Breast epithelium (tissue), 4 donors: ENCODE measurements around the gene CCL3. TPM values are rescaled to one million over a fixed set of nuclear protein-coding genes. Genes with fewer than 3 reads are reported as not detected.

ENCODE experiments used
- DNase-seq, 2 donors: peaks; one replicate each; pipeline ENCODE4 v3.0.0-alpha.2; 2019; ENCODE audit warnings: low spot score in 2 of 2
- H3K27ac ChIP-seq, 2 donors: fragments of 200-600 bp; sonication (generic) in 1 of 2; one replicate each; pipeline ENCODE4 v1.5.1; 2016 to 2019; ENCODE audit warnings: mild to moderate bottlenecking in 1 of 2
- H3K27me3 ChIP-seq, 2 donors: fragments of 200-600 bp; sonication (generic) in 1 of 2; one replicate each; pipeline versions ENCODE4 v1.5.1 to v1.6.0; 2017 to 2019; ENCODE audit warnings: control low read depth in 1 of 2, mild to moderate bottlenecking in 1 of 2
- H3K36me3 ChIP-seq: fragments of 200-600 bp; one replicate; pipeline ENCODE4 v1.5.1; 2019
- H3K4me1 ChIP-seq, 2 donors: fragments of 200-600 bp; sonication (generic); one replicate each; pipeline ENCODE4 v1.5.1; 2016 to 2019; ENCODE audit warnings: control low read depth in 1 of 2
- H3K4me3 ChIP-seq, 3 donors: fragments of 200-600 bp; sonication (generic); 1 replicate in 2 of 3; 2 replicates in 1 of 3; pipeline ENCODE4 v1.5.1; 2016 to 2019; ENCODE audit warnings: mild to moderate bottlenecking in 3 of 3, moderate library complexity in 2 of 3
- H3K9me3 ChIP-seq, 2 donors: fragments of 200-600 bp; sonication (generic) in 1 of 2; one replicate each; pipeline ENCODE4 v1.5.1; 2016 to 2019; ENCODE audit warnings: control low read depth in 1 of 2
- POLR2A ChIP-seq: fragments of 450-650 bp; IDR thresholded peaks from one replicate; pipeline ENCODE4 v1.6.1; 2016; ENCODE audit warnings: antibody characterized with exemption, mild to moderate bottlenecking, moderate library complexity
- POLR2AphosphoS5 ChIP-seq, 3 donors: sonication (generic); formaldehyde crosslinking; IDR thresholded peaks; one replicate each; pipeline ENCODE4 v1.6.1; 2017; ENCODE audit warnings: antibody characterized with exemption in 3 of 3
- intact Hi-C: fragments of 100-400 bp; cut with DNase I; formaldehyde crosslinking; loops from one replicate; pipeline ENCODE4 v1.15.1; 2023; ENCODE audit warnings: low total_unique reads
- total RNA-seq, 3 donors: library from RNA; depleted of rRNA; stranded (reverse); fragments of >200 nt; gene quantifications; one replicate each; pipeline ENCODE4 v1.1.0, GENCODE V29; 2016
- TF ChIP-seq, protein P1 (sequence below), 3 donors: fragments of 450-650 bp; IDR thresholded peaks; one replicate each; pipeline ENCODE4 v1.5.1; 2016 to 2017; ENCODE audit warnings: antibody characterized with exemption in 3 of 3, mild to moderate bottlenecking in 3 of 3, moderate library complexity in 3 of 3

The CCL3 gene
- total RNA-seq, 3 donors from 2014 or later, result 0.96 to 10.8 TPM; not detected in 1

DNA sequence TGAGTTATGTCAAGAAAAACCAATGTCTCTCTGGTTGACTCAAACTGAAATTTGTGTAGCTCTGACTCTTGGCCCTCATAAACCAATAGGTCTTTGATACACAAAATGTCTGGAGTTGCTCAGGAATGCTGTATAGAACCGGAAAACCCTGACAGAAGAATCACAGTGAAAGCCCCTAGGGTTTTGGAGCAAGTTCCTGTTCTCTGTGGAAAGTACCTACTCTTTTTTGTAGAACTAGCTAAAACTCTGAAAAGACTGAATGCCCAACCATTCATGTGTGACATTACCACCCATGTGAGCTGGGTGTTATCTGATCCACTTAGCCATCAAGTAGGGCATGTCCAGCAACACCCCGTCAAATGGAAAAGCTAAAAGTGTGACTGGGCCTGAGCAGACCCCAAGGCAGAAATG, 42.5 kb upstream of the CCL3 start:
- Histone ChIP-seq H3K36me3 (no peaks in the 10 kb centered on the region), H3K27ac (no peak overlapping the region), H3K9me3 (no peaks in the 10 kb centered on the region), H3K4me1 (no peaks in the 10 kb centered on the region), H3K4me3 (no peak overlapping the region), H3K27me3 (no peaks in the 10 kb centered on the region)
- TF ChIP-seq, protein P1, sequence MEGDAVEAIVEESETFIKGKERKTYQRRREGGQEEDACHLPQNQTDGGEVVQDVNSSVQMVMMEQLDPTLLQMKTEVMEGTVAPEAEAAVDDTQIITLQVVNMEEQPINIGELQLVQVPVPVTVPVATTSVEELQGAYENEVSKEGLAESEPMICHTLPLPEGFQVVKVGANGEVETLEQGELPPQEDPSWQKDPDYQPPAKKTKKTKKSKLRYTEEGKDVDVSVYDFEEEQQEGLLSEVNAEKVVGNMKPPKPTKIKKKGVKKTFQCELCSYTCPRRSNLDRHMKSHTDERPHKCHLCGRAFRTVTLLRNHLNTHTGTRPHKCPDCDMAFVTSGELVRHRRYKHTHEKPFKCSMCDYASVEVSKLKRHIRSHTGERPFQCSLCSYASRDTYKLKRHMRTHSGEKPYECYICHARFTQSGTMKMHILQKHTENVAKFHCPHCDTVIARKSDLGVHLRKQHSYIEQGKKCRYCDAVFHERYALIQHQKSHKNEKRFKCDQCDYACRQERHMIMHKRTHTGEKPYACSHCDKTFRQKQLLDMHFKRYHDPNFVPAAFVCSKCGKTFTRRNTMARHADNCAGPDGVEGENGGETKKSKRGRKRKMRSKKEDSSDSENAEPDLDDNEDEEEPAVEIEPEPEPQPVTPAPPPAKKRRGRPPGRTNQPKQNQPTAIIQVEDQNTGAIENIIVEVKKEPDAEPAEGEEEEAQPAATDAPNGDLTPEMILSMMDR (IDR thresholded peaks at IDR 0.05), result no peak
- intact Hi-C loops, result no loop called here
- DNase-seq, result no peak

GRCh38 chr17:36131931-36132330, 42.0 kb upstream of the CCL3 start:
- TF ChIP-seq POLR2A (no peak), POLR2AphosphoS5 (IDR thresholded peaks at IDR 0.05) (no peak)
- TF ChIP-seq, protein P1 (IDR thresholded peaks at IDR 0.05), result no peak
- intact Hi-C loops, result no loop called here
- Histone ChIP-seq H3K4me1 (no peaks in the 10 kb centered on the region), H3K36me3 (no peaks in the 10 kb centered on the region), H3K4me3 (no peak overlapping the region), H3K27ac (no peak overlapping the region), H3K9me3 (no peaks in the 10 kb centered on the region), H3K27me3 (no peaks in the 10 kb centered on the region)
- DNase-seq, result no peak

- H3K4me1 ChIP-seq, result no peaks in the 10 kb centered on the region
- intact Hi-C loops, result no loop called here
- TF ChIP-seq POLR2AphosphoS5 (IDR thresholded peaks at IDR 0.05) (no peak), POLR2A (no peak)
- TF ChIP-seq, protein P1 (IDR thresholded peaks at IDR 0.05), result no peak
- no peak overlapping the region for H3K4me3 ChIP-seq
- DNase-seq, result no peak
- no peaks in the 10 kb centered on the region for H3K36me3 ChIP-seq
- H3K27ac ChIP-seq, result no peak overlapping the region
- peaks cover 2% of the 10 kb centered on the region in 2 donors for H3K9me3 ChIP-seq
- H3K27me3 ChIP-seq, result no peaks in the 10 kb centered on the region
Measured at GRCh38 chr17:36131421-36131820, 41.5 kb upstream of the CCL3 start.

DNA sequence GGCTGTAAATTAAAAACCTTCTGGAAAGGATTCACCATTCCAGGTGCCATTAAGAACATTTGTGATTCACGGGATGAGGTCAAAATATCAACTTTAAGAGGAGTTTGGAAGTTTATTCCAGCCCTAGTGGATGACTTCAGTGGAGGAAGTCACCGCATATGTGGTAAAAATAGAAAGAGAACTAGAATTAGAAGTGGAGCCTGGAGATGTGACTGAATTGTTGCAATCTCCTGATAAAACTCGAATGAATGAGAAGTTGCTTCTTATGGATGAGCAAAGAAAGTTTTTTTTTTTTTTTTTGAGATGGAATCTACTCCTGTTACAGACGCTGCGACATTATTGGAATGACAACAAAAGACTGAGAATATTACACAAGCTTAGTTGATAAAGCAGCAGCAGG, 40.4 kb upstream of the CCL3 start:
- H3K27me3 ChIP-seq, result no peaks in the 10 kb centered on the region
- no peaks in the 10 kb centered on the region for H3K4me1 ChIP-seq
- H3K4me3 ChIP-seq, result no peak overlapping the region
- intact Hi-C loops, result no loop called here
- peaks cover 12 to 13% of the 10 kb centered on the region in 2 donors for H3K9me3 ChIP-seq
- H3K36me3 ChIP-seq, result no peaks in the 10 kb centered on the region
- DNase-seq, result no peak
- no peak for TF ChIP-seq POLR2A
- TF ChIP-seq, protein P1 (IDR thresholded peaks at IDR 0.05), result no peak
- TF ChIP-seq POLR2AphosphoS5 (IDR thresholded peaks at IDR 0.05), result no peak
- no peak overlapping the region for H3K27ac ChIP-seq

- TF ChIP-seq POLR2A, result no peak
- no peak for TF ChIP-seq POLR2AphosphoS5 (IDR thresholded peaks at IDR 0.05)
- TF ChIP-seq, protein P1 (IDR thresholded peaks at IDR 0.05), result no peak
- Histone ChIP-seq H3K27me3 (no peaks in the 10 kb centered on the region), H3K4me3 (no peak overlapping the region), H3K27ac (no peak overlapping the region), H3K4me1 (no peaks in the 10 kb centered on the region), H3K9me3 (peaks cover 20 to 21% of the 10 kb centered on the region in 2 donors), H3K36me3 (no peaks in the 10 kb centered on the region)
- intact Hi-C loops, result no loop called here
- DNase-seq, result no peak
Measured at GRCh38 chr17:36129616-36130015, 39.7 kb upstream of the CCL3 start.
